T1000 (cell line): ENCODE measurements around the gene LAS1L.
"Not testable (repeated sequence)": the region's sequence is repeated elsewhere in the genome, so short reads cannot be mapped to it uniquely, and the experiment has no call there.

ENCODE experiments used
- DNase-seq: peaks from one replicate; lab custom pipeline; 2025; ENCODE audit warnings: mixed read lengths; lab: John Stamatoyannopoulos, UW

The LAS1L gene

DNA sequence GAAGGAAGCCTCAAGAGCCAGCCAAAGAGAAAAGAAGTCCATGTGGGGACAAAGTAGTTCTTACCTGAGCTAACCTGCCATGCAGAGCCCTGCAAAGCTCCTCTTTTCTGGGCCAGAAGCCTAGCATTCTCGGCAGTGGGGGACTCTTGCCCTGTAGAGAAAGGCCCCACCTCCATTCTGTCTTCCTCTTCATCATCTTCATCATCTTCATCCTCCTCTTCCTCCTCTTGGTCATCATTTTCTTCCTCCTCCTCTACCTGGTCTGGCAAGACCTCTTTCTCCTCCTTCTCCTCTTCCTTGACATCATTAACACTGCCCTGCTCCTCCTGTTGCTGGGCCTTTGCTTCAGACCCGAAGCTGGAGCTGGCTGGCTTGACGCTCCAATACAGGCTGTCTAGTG is 16.7 kb downstream of the LAS1L start:
- DNase-seq = no peak

DNA sequence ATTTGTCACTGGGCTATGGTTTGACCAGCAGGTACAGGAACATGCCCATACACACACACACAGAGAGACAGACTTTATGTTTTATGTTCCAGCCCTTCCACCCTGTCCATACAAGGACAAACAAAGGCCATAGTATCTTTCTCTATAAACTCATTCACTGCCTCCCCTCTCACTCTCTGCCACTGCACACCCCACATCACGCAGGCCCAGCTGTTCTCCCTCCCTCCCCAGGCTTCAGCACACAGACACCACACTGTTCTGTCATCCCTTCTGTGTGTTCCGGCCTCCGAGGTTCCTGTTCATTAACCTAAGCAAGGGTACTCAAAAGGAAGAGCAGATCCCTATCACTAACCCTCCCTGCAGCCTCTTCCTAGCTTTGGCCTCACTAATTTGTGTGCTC is 17.8 kb downstream of the LAS1L start:
- no peak for DNase-seq

DNA sequence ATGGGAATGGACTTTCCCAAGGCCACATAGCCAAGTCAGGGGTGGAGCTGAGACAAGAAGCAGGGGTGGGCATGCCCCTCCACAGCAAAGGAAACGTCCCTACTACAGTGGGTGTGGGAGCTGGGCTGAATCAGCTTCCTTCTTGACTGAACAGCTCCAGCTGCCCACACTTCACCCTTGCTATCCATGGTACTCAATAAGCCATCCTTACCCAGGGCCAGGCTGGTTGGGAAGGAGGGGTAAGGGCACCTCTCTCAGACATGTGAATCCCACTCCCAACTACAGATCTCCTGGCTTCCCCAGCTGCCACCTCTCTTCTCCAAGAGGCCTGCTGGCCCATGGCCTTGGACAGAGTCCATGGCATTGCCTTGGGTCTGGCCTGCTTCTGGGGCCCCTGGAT is 21.0 kb downstream of the LAS1L start:
- DNase-seq = no peak

DNA sequence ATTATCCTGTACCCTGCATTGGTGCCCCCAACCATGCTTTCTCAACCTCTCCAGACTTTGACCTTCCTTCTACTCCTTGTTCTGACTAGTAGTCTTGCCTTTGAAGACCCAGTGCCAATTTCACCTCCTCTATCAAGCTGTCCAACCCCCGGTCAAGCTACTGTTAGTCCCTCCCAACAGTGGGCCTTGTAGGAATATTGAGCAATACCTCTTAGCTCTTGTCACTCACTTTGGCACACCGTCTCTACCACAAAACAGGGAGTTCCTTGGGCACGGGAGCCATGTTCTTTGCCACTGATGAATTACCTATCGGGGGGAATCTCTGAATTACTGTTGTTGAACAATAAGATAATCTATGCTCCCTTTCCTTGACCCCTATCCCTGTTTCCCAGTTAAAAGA is 25.2 kb downstream of the LAS1L start:
- no peak for DNase-seq

DNA sequence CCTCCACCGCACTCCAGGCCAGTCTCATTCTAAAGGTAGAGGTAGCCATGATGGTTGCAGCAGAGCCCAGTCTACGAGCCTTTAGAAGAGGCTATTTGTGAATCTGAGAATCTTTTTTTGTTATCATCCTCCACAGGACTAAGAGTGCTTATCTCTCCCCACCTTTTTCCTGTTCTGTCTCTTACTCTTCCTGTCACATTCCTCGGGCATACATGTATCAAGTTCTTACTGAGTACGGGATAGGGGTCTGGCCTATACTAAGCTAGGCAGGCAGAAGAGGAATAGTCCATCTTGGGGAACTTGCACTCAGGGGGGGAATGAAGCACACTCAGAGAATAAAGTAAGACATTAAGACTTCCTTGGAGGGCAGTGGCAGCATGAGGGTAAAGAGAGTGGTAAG is 25.7 kb downstream of the LAS1L start:
- DNase-seq = no peak

DNA sequence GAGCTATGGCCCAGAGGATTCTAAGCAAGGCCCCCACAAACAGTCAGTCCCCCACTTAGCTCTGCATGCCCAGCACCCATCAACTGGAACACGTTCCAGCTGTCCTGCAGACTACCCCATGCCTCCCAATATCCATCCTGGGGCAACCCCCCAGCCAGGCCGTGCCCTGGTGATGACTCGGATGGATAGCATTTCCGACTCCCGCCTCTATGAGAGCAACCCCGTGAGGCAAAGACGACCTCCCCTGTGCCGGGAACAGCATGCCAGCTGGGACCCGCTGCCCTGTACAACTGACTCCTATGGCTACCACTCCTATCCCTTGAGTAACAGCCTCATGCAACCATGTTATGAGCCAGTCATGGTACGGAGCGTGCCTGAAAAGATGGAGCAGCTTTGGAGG is 32.0 kb downstream of the LAS1L start:
- DNase-seq = no peak

DNA sequence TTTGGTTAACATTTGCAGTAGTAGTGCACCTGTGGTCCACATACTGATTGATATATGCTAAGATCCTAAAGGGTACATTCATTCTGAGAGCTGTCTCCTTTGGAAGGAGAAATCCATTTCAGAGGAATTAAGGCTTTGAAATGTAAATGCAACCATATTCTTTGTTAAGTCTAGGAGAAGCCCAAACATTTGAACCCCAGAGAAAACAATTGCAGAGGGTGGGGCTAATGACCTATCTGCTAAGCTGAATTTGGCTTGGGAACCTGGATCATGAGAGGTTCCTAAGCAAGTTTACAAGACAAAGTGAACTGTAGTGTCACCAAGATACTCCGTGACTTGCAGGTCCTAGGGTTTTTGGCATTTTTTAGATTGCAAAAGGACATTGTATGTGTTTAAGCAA is 41.2 kb downstream of the LAS1L start:
- no peak for DNase-seq

DNA sequence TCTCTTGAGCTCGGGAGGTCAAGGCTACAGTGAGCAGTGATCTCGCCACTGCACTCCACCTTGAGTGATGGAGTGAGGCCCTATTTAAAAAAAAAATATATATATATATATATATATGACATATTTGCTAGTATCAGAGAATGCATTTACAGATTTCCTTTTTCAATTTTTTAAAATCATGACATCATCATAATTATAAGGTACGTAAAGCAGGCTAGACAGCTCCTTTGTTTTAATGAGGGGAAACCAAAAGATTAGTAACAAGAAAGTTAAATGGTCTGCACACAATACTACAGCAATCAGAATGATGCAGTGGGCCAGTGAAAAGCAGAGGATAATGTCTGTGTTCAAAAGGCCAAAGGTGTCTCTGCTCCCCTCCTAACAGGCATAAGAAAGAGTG is 43.0 kb downstream of the LAS1L start:
- DNase-seq = no peak

DNA sequence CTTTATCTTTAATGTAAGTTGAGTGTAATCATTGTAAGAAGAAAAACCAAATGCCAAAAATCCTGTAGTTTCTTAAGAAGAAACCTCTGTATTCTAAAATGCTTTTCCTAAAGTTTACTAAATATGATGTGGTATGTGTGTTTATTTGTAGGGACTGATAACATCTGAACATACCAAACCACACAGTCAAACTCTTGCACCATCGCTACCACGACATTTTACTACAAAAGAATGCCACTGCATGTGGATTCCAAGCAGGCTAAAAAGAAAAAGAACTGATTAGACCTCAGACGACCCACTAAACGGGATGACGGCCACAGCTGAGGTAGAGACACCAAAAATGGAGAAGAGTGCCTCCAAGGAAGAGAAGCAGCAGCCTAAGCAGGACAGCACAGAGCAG is 46.1 kb downstream of the LAS1L start:
- DNase-seq = no peak

DNA sequence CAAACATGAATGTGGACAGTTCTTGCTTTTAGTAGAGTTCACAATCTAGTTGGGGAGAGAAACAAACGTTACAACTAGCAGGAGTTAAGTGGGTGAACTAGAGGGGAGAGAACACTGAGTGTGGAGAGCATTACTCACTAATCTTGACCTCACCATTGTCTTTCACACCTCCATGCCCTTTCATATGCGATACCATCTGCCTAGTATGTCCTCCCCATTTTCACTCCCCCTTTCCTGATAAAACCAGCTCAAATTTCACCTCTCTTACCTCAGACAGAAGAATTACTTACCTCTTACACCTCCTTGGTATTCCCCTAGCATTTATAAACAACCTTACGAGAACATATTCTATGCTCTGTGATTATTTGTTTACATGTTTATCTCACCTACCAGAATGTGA is 53.6 kb downstream of the LAS1L start:
- DNase-seq = no peak

DNA sequence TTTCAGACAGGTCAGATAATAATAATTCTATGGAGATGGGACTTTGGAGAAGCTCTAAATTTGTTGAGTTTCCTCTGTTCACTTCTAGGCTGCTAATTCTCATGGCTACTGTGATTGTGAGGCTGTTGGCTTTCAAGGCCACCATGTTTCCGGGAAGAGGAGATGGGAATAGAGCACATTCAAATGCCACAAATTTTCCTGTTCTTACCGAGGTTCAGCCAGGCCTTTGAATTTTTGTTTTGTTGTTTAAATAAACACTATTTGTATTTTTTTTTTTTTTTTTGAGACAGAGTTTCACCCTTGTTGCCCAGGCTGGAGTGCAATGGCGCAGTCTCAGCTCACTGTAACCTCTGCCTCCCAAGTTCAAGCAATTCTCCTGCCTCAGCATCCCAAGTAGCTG is 55.5 kb downstream of the LAS1L start:
- DNase-seq = not testable (repeated sequence)

DNA sequence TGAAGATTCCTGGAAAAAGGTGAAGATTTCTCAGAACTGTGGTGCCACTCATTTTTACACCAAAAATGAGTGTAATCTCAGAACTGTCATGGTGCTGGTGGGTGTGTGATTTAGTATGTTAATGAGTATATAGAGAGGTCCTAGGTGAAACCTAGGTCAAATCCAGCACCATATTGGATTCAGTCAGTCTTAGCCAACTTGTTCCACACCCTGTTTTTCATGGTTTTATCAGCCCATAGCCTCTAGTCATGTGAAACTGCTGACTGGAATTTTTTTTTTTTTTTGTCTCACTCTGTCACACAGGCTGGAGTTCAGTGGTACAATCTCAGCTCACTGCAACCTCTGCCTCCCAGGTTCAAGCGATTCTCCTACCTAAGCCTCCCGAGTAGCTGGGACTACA is 58.0 kb downstream of the LAS1L start:
- DNase-seq = no peak

DNA sequence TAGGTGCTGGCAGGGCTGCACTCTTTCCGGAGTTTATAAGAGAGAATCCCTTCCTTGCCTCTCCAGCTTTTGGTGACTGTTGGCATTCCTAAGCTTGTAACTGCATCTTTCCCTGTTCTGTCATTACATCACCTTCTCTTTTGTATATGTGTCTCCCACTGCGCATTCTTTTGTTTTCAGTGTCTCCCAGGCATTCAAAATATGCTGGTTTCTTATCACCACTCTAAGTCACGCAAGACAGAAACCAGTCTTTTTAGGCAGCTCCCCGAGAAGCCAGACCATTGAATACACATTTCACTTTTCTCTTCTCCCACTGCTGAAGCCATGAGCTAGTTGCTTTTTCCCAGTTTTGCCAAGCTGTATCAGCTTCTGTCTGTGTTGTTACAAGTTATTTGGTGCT is 71.0 kb downstream of the LAS1L start:
- no peak for DNase-seq
